ENCODE measurements around the gene IRF2.

DNA sequence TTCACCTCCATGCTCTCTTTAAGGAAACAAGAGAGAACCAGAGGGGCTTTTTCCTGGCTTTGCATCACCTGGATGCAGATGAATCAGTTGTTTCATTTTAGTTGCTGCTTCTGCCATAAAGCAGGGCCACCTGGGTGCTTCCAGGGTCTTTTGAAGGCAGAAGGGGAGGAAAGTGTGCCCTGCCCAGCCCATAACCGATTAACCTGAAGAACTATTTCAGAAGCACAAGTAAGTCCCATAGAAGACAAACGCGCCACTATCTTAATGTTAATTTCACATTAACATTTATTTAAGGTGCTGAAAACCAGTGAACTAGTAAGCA, 32.1 kb downstream of the IRF2 start:
- TF ChIP-seq POLR2AphosphoS5 (IDR thresholded peaks at IDR 0.05) (no peak), EP300 (IDR thresholded peaks at IDR 0.05) (no peak), POLR2A (IDR thresholded peaks at IDR 0.05) (no peak)
- TF ChIP-seq, protein P1, sequence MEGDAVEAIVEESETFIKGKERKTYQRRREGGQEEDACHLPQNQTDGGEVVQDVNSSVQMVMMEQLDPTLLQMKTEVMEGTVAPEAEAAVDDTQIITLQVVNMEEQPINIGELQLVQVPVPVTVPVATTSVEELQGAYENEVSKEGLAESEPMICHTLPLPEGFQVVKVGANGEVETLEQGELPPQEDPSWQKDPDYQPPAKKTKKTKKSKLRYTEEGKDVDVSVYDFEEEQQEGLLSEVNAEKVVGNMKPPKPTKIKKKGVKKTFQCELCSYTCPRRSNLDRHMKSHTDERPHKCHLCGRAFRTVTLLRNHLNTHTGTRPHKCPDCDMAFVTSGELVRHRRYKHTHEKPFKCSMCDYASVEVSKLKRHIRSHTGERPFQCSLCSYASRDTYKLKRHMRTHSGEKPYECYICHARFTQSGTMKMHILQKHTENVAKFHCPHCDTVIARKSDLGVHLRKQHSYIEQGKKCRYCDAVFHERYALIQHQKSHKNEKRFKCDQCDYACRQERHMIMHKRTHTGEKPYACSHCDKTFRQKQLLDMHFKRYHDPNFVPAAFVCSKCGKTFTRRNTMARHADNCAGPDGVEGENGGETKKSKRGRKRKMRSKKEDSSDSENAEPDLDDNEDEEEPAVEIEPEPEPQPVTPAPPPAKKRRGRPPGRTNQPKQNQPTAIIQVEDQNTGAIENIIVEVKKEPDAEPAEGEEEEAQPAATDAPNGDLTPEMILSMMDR (IDR thresholded peaks at IDR 0.05), result no peak

Data from suprapubic skin (tissue), 4 donors.